AG10803 (cell line): Measurements from ENCODE around the gene HERC3.

Source experiments
- DNase-seq: peaks from one replicate; pipeline ENCODE4 v3.0.0; 2010; ENCODE audit warnings: low read depth
- H3K4me3 ChIP-seq: 2 replicates; pipeline ENCODE4 v1.5.1; 2011; ENCODE audit warnings: mild to moderate bottlenecking, low read length, control low read depth
- CTCF ChIP-seq: conservative IDR thresholded peaks from 2 replicates; pipeline ENCODE4 v1.5.1; 2011; ENCODE audit warnings: mild to moderate bottlenecking, low read length, control low read depth, inconsistent platforms

HERC3 gene

GRCh38 chr4:88655226-88655625 lies 62.9 kb downstream of the HERC3 start:
- DNase-seq: no peak
- no peak overlapping the region for H3K4me3 ChIP-seq
- no peak for TF ChIP-seq CTCF

GRCh38 chr4:88659055-88659889 lies 67.0 kb downstream of the HERC3 start:
- peak; percentile 74 for DNase-seq
- H3K4me3 ChIP-seq: no peak overlapping the region
- peak; percentile 90 for TF ChIP-seq CTCF

GRCh38 chr4:88659890-88660208 lies 67.6 kb downstream of the HERC3 start:
- DNase-seq: no peak
- no peak for TF ChIP-seq CTCF
- no peak overlapping the region for H3K4me3 ChIP-seq

- H3K4me3 ChIP-seq: no peak overlapping the region
- TF ChIP-seq CTCF: no peak
- peak; percentile 77 for DNase-seq
These were observed 68.4 kb downstream of the HERC3 start for GRCh38 chr4:88660446-88661294.

DNA sequence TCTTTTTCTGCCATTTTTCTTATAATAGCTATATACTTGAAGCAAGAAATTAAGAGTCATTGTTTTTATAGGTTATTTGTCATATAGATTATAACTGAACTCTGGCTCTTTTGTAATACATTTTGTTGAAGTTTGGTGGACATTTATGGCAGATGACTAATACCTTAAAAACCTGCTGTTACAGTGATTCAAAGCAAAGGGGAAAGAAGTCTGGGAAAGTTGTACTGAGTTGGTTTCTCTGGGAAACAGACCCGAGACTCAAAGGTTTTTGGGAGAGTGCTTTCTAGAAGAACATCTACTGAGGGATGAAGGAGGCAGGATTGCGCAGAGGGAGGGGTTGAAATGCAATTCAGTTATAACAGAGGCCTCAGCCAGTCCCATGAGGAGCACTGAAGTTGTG lies 69.5 kb downstream of the HERC3 start:
- H3K4me3 ChIP-seq: no peak overlapping the region
- no peak for TF ChIP-seq CTCF
- DNase-seq: peak; percentile 80

DNA sequence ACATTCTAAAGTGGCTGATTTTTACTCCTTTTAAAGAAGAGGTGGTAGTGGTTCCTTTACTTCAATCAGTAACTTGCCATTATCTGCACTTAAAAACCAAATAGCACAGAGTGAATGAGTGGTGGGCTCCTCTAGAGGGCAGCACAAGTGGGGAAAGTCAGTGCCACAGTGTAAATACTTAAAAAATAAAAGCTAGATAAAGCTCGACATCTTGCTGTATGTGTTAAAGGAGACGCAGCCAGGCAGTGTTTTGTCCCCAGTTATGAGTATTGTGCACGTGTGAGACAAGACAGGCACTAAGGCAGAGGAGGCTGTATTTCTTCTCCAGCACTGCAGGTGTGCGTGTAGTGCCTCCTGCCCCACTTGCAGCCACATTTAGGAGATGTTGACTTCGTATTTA lies 80.7 kb downstream of the HERC3 start:
- no peak overlapping the region for H3K4me3 ChIP-seq
- peak; percentile 31 for DNase-seq
- TF ChIP-seq CTCF: peak; percentile 65

DNA sequence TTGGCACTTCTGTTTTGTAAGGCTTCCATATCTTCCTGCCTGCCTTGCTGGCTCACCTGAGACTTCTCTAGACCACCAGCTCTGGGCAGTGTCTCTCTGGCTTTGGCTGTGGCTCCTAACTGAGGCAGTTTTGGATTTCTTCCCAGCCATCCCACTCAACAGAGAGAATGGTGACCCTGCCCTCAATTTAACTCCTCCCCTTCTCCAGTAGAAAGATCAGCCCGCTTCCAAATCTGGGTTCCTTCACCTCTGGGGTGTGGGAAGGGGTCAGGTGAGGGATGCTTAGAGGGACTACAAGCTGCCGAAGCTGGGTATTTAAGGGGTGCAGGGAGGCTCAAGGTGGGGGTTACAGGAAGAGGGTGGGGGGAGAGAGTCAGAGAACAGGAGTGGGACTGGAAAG lies 81.6 kb downstream of the HERC3 start:
- no peak for DNase-seq
- no peak overlapping the region for H3K4me3 ChIP-seq
- no peak for TF ChIP-seq CTCF
